Measurements from ENCODE around the gene SYAP1.

GRCh38 chrX:16687514-16687913, 31.9 kb upstream of the SYAP1 start:
- TF ChIP-seq CTCF (IDR thresholded peaks at IDR 0.05): no peak
- no peak for TF ChIP-seq ZFX (IDR thresholded peaks at IDR 0.05; ENCODE audit: borderline replicate concordance)

Measured in 22Rv1 (cell line).